ENCODE measurements around the gene AZIN2.

GRCh38 chr1:33082575-33083108 is 1.7 kb downstream of the AZIN2 start:
- no peak for TF ChIP-seq POLR2A (IDR thresholded peaks at IDR 0.05; ENCODE audit: low read depth, low read length)
- no peak for TF ChIP-seq TAF1 (IDR thresholded peaks at IDR 0.05; ENCODE audit: low read depth, low read length)
- TF ChIP-seq POLR2AphosphoS5 (IDR thresholded peaks at IDR 0.05; ENCODE audit: low read depth, low read length), result no peak

Measured in GM12891 (cell line).